NCI-H774 (cell line): Measurements from ENCODE around the gene CCDC191.
A peak's percentile ranks its signal among the peaks of the same experiment; 100 is the strongest.

ENCODE experiments used
- DNase-seq: peaks from one replicate; lab custom pipeline; 2025; lab: John Stamatoyannopoulos, UW

CCDC191 gene

DNA sequence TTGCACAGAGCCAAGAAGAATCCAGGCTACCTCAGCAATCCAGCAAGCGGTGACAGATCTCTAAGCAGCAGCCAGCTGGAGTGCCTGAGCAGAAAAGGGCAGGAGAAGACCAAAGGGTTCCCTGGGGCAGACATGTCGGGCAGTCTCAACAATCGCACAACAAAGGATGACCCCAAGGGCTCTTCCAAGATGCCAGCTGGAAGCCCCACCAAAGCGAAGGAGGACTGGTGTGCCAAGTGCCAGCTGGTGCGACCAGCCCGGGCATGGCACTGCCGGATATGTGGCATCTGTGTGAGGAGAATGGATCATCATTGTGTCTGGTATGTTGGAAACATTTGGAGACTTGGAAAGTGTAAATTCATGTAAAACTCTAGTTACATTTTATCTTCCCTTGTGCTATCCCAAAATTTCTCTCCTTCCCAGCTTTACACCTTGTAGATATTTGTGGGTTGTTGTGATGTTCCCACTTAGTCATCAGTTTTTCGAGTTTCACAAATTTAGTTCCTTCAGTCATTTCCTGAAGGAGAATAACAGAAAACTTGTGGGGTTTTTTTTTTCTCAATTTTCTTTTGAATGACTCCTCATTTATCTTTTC lies 102.1 kb downstream of the CCDC191 start:
- DNase-seq, result no peak

GRCh38 chr3:113953677-113954076 lies 102.6 kb downstream of the CCDC191 start:
- DNase-seq, result no peak

- DNase-seq, result no peak
These were observed 103.4 kb downstream of the CCDC191 start for GRCh38 chr3:113952921-113953320.

- peak; percentile 2 for DNase-seq
These were observed 108.1 kb downstream of the CCDC191 start for GRCh38 chr3:113948015-113948917.

DNA sequence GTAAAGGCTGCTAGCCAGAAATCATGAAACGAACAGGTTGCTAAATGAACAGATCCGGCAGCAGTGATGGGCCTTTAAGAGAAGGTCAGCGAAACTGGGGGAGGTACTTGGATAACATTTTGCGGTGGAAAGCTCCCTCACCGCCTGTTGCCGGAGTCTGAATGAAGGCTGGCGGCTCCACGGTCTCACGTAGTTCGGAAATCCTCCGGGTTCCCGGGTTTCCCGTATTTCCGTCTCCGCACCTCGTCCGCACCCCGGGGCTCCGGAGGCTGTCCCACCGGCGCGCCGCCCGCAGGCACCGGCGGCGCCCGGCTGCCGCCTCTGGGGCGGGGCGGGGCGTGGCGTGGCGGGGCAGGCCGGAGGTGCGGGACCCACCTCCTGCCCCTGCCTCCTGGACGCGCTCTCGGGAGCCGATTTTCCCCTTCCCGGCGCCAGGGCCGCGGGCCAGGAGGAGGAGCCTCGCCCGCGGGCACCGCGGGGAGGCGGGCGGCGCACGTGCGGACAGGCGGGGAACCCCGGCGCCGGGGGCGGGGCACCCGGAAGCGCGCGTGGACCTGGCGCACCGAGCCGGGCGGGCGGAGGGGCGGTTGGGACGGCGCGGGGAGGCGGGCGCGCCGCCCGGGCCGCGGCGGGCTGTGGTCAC lies 108.8 kb downstream of the CCDC191 start, which contains the start of gene ZDHHC23:
ZDHHC23 (plus strand) TSS at position 642 of the 643 bp plus-strand sequence. CDS start 790 bp downstream, outside the sequence.
- peak; percentile 76 for DNase-seq

DNA sequence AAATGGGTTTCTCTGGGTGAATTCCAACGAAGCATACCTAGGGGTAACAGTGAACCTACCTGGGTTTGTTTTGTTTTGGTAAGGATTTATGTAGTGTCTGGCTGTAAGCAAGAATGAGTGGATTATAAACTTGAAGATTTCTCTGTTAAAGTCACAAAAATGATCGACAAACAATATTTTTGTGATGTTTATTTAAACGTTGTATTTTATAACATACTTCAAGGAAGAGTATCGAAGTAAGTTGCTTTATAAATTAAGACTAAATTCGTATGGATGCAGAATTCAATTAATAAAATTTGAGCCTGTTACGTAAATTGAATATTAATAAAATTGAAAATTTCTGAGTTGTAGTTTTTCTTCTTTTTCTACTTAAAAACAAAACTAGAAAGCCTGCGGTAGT lies 109.5 kb downstream of the CCDC191 start:
- DNase-seq, result no peak

DNA sequence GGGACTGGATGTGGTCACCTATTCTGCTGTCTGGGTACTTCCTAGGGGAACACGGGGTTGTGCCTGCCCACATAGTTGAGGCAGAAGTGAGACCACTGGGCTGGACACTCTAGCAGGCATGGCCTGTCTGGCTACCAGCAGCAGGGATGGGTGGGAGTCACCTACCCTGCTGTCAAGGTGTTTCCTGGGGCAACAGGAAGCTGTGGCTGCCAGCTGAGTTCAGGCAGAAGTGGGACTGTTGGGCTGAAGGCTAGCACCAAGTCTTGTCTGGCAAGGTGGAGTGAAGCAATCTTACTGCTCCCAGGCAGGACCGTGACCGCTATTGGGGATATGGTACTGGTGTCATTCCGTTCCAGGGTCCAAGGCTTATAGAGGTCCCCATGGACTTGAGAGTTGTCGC lies 128.8 kb downstream of the CCDC191 start:
- DNase-seq, result no peak

GRCh38 chr3:113914646-113915045 lies 141.7 kb downstream of the CCDC191 start:
- DNase-seq, result no peak
